ENCODE data around the gene SPOCK1.

Gene SPOCK1

GRCh38 chr5:137461391-137462264 lies 37.5 kb downstream of the SPOCK1 start:
- H3K27me3 ChIP-seq (ENCODE audit: control insufficient read depth, insufficient read depth, low read length) = no peaks in the 10 kb centered on the region
- no peak overlapping the region for H3K9ac ChIP-seq (ENCODE audit: low read length)
- H3K4me1 ChIP-seq (ENCODE audit: control insufficient read depth, insufficient read depth, low read length) = no peaks in the 10 kb centered on the region
- H3K4me3 ChIP-seq (ENCODE audit: low read length) = no peak overlapping the region
- no peaks in the 10 kb centered on the region for H3K9me3 ChIP-seq (ENCODE audit: control insufficient read depth, low read length)
- no peaks in the 10 kb centered on the region for H3K36me3 ChIP-seq (ENCODE audit: control insufficient read depth, insufficient read depth, low read length)

GRCh38 chr5:137454671-137455070 lies 44.5 kb downstream of the SPOCK1 start:
- H3K36me3 ChIP-seq (ENCODE audit: control insufficient read depth, insufficient read depth, low read length) = no peaks in the 10 kb centered on the region
- H3K9me3 ChIP-seq (ENCODE audit: control insufficient read depth, low read length) = no peaks in the 10 kb centered on the region
- H3K4me3 ChIP-seq (ENCODE audit: low read length) = no peak overlapping the region
- no peaks in the 10 kb centered on the region for H3K4me1 ChIP-seq (ENCODE audit: control insufficient read depth, insufficient read depth, low read length)
- no peaks in the 10 kb centered on the region for H3K27me3 ChIP-seq (ENCODE audit: control insufficient read depth, insufficient read depth, low read length)
- no peak overlapping the region for H3K9ac ChIP-seq (ENCODE audit: low read length)

- H3K9me3 ChIP-seq (ENCODE audit: control insufficient read depth, low read length) = no peaks in the 10 kb centered on the region
- no peaks in the 10 kb centered on the region for H3K36me3 ChIP-seq (ENCODE audit: control insufficient read depth, insufficient read depth, low read length)
- H3K9ac ChIP-seq (ENCODE audit: low read length) = no peak overlapping the region
- no peak overlapping the region for H3K4me3 ChIP-seq (ENCODE audit: low read length)
- H3K4me1 ChIP-seq (ENCODE audit: control insufficient read depth, insufficient read depth, low read length) = no peaks in the 10 kb centered on the region
- H3K27me3 ChIP-seq (ENCODE audit: control insufficient read depth, insufficient read depth, low read length) = no peaks in the 10 kb centered on the region
Observed at GRCh38 chr5:137453483-137454080, 45.5 kb downstream of the SPOCK1 start.

GRCh38 chr5:137450759-137451158 lies 48.4 kb downstream of the SPOCK1 start:
- H3K9me3 ChIP-seq (ENCODE audit: control insufficient read depth, low read length) = no peaks in the 10 kb centered on the region
- H3K36me3 ChIP-seq (ENCODE audit: control insufficient read depth, insufficient read depth, low read length) = no peaks in the 10 kb centered on the region
- no peak overlapping the region for H3K9ac ChIP-seq (ENCODE audit: low read length)
- no peaks in the 10 kb centered on the region for H3K27me3 ChIP-seq (ENCODE audit: control insufficient read depth, insufficient read depth, low read length)
- no peaks in the 10 kb centered on the region for H3K4me1 ChIP-seq (ENCODE audit: control insufficient read depth, insufficient read depth, low read length)
- no peak overlapping the region for H3K4me3 ChIP-seq (ENCODE audit: low read length)

- no peaks in the 10 kb centered on the region for H3K27me3 ChIP-seq (ENCODE audit: control insufficient read depth, insufficient read depth, low read length)
- no peaks in the 10 kb centered on the region for H3K36me3 ChIP-seq (ENCODE audit: control insufficient read depth, insufficient read depth, low read length)
- H3K4me1 ChIP-seq (ENCODE audit: control insufficient read depth, insufficient read depth, low read length) = no peaks in the 10 kb centered on the region
- no peaks in the 10 kb centered on the region for H3K9me3 ChIP-seq (ENCODE audit: control insufficient read depth, low read length)
- no peak overlapping the region for H3K4me3 ChIP-seq (ENCODE audit: low read length)
- no peak overlapping the region for H3K9ac ChIP-seq (ENCODE audit: low read length)
Observed at GRCh38 chr5:137448868-137449267, 50.3 kb downstream of the SPOCK1 start.

GRCh38 chr5:137446615-137447014 lies 52.5 kb downstream of the SPOCK1 start:
- Histone ChIP-seq H3K36me3 (ENCODE audit: control insufficient read depth, insufficient read depth, low read length) (no peaks in the 10 kb centered on the region), H3K9me3 (ENCODE audit: control insufficient read depth, low read length) (no peaks in the 10 kb centered on the region), H3K4me1 (ENCODE audit: control insufficient read depth, insufficient read depth, low read length) (no peaks in the 10 kb centered on the region), H3K9ac (ENCODE audit: low read length) (no peak overlapping the region), H3K27me3 (ENCODE audit: control insufficient read depth, insufficient read depth, low read length) (no peaks in the 10 kb centered on the region), H3K4me3 (ENCODE audit: low read length) (no peak overlapping the region)

GRCh38 chr5:137446151-137446550 lies 53.0 kb downstream of the SPOCK1 start:
- H3K4me3 ChIP-seq (ENCODE audit: low read length) = no peak overlapping the region
- H3K9me3 ChIP-seq (ENCODE audit: control insufficient read depth, low read length) = no peaks in the 10 kb centered on the region
- H3K4me1 ChIP-seq (ENCODE audit: control insufficient read depth, insufficient read depth, low read length) = no peaks in the 10 kb centered on the region
- no peaks in the 10 kb centered on the region for H3K36me3 ChIP-seq (ENCODE audit: control insufficient read depth, insufficient read depth, low read length)
- no peaks in the 10 kb centered on the region for H3K27me3 ChIP-seq (ENCODE audit: control insufficient read depth, insufficient read depth, low read length)
- H3K9ac ChIP-seq (ENCODE audit: low read length) = no peak overlapping the region

- no peak overlapping the region for H3K4me3 ChIP-seq (ENCODE audit: low read length)
- no peaks in the 10 kb centered on the region for H3K27me3 ChIP-seq (ENCODE audit: control insufficient read depth, insufficient read depth, low read length)
- no peaks in the 10 kb centered on the region for H3K4me1 ChIP-seq (ENCODE audit: control insufficient read depth, insufficient read depth, low read length)
- no peaks in the 10 kb centered on the region for H3K36me3 ChIP-seq (ENCODE audit: control insufficient read depth, insufficient read depth, low read length)
- no peak overlapping the region for H3K9ac ChIP-seq (ENCODE audit: low read length)
- no peaks in the 10 kb centered on the region for H3K9me3 ChIP-seq (ENCODE audit: control insufficient read depth, low read length)
Observed at GRCh38 chr5:137442660-137443059, 56.5 kb downstream of the SPOCK1 start.

GRCh38 chr5:137441476-137441875 lies 57.6 kb downstream of the SPOCK1 start:
- Histone ChIP-seq H3K9ac (ENCODE audit: low read length) (no peak overlapping the region), H3K4me3 (ENCODE audit: low read length) (no peak overlapping the region), H3K27me3 (ENCODE audit: control insufficient read depth, insufficient read depth, low read length) (no peaks in the 10 kb centered on the region), H3K9me3 (ENCODE audit: control insufficient read depth, low read length) (no peaks in the 10 kb centered on the region), H3K4me1 (ENCODE audit: control insufficient read depth, insufficient read depth, low read length) (no peaks in the 10 kb centered on the region), H3K36me3 (ENCODE audit: control insufficient read depth, insufficient read depth, low read length) (no peaks in the 10 kb centered on the region)

GRCh38 chr5:137440795-137441194 lies 58.3 kb downstream of the SPOCK1 start:
- Histone ChIP-seq H3K27me3 (ENCODE audit: control insufficient read depth, insufficient read depth, low read length) (no peaks in the 10 kb centered on the region), H3K36me3 (ENCODE audit: control insufficient read depth, insufficient read depth, low read length) (no peaks in the 10 kb centered on the region), H3K9ac (ENCODE audit: low read length) (no peak overlapping the region), H3K4me1 (ENCODE audit: control insufficient read depth, insufficient read depth, low read length) (no peaks in the 10 kb centered on the region), H3K9me3 (ENCODE audit: control insufficient read depth, low read length) (no peaks in the 10 kb centered on the region), H3K4me3 (ENCODE audit: low read length) (no peak overlapping the region)

- Histone ChIP-seq H3K9ac (ENCODE audit: low read length) (no peak overlapping the region), H3K9me3 (ENCODE audit: control insufficient read depth, low read length) (no peaks in the 10 kb centered on the region), H3K4me3 (ENCODE audit: low read length) (no peak overlapping the region), H3K36me3 (ENCODE audit: control insufficient read depth, insufficient read depth, low read length) (no peaks in the 10 kb centered on the region), H3K4me1 (ENCODE audit: control insufficient read depth, insufficient read depth, low read length) (no peaks in the 10 kb centered on the region), H3K27me3 (ENCODE audit: control insufficient read depth, insufficient read depth, low read length) (no peaks in the 10 kb centered on the region)
Observed at GRCh38 chr5:137439645-137440044, 59.5 kb downstream of the SPOCK1 start.

- H3K9me3 ChIP-seq (ENCODE audit: control insufficient read depth, low read length) = no peaks in the 10 kb centered on the region
- H3K9ac ChIP-seq (ENCODE audit: low read length) = no peak overlapping the region
- no peak overlapping the region for H3K4me3 ChIP-seq (ENCODE audit: low read length)
- H3K27me3 ChIP-seq (ENCODE audit: control insufficient read depth, insufficient read depth, low read length) = no peaks in the 10 kb centered on the region
- no peaks in the 10 kb centered on the region for H3K36me3 ChIP-seq (ENCODE audit: control insufficient read depth, insufficient read depth, low read length)
- H3K4me1 ChIP-seq (ENCODE audit: control insufficient read depth, insufficient read depth, low read length) = no peaks in the 10 kb centered on the region
Observed at GRCh38 chr5:137438932-137439331, 60.2 kb downstream of the SPOCK1 start.

All from mucosa of stomach (tissue), 1 donor.